HG03354 (cell line): ENCODE results near the gene SYNM.

Source experiments
- ATAC-seq: cut with Tn5 transposase; IDR thresholded peaks from one replicate; pipeline ENCODE4 v1.9.1; 2021; ENCODE audit warnings: mild to moderate bottlenecking; ENCODE audit not compliant: unreplicated experiment, poor library complexity, severe bottlenecking

Gene SYNM

DNA sequence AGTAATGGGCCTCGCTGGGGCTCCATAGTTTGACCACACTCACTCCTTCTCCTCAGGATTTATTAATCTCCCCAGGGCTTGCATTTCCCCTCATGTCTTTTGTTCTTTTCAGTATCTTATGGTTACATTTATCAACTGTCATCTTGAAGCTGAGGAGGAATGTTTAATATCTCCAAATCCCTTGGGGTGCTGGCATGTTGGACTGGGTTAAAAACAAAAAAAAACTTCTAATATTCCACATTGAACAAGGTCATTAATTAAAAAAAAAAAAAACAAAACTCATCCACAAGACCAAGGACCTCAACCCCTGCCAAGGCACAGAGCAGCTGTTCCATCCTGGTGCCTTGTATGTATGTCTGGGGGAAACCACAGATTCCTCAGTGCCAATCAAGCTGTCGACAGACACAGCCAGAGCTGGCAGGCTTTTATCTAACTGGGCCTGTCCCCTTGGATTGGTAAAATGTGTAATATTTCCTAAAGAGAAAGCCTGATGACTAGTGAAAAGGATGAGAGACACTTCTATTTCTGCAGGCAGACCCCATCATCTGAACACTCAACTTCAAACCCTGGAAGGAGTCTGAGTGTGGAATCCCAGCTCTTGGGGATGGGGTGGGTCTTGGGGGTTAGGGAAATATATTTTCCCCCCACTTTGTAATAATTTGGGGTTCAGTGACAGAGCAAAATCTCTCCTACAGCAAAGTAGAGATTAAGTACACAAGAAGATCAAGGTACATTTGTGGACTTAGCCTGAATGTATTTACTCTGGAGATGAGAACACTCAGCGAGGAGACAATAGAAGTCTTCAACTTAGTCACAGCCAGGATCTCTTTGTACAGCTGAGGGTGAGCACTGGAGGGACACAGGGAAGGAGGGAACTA is 75.4 kb downstream of the SYNM start:
- no peak for ATAC-seq

DNA sequence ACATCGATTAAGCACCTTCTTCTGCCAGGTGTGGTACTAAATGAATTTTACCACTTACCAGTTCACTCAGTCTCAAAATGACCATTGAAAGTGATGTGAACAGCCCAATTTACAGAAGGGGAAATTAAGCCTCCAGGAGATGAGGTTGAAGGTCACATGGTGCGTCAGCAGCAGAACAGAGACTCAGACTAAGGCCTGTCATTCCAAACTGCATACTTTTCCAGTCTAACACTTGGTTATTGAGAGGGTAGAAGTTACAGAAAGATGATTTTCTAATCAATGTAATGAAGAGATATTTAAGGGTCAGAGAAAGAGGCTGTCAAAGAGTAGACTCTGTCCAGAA is 76.1 kb downstream of the SYNM start:
- no peak for ATAC-seq

- ATAC-seq, result no peak
These were observed 76.7 kb downstream of the SYNM start for GRCh38 chr15:99181545-99181971.

GRCh38 chr15:99182791-99183190 is 77.9 kb downstream of the SYNM start:
- no peak for ATAC-seq
